ENCODE measurements around the gene JMJD7.
"Not testable (repeated sequence)": the region's sequence is repeated elsewhere in the genome, so short reads cannot be mapped to it uniquely, and the experiment has no call there.

Gene JMJD7

DNA sequence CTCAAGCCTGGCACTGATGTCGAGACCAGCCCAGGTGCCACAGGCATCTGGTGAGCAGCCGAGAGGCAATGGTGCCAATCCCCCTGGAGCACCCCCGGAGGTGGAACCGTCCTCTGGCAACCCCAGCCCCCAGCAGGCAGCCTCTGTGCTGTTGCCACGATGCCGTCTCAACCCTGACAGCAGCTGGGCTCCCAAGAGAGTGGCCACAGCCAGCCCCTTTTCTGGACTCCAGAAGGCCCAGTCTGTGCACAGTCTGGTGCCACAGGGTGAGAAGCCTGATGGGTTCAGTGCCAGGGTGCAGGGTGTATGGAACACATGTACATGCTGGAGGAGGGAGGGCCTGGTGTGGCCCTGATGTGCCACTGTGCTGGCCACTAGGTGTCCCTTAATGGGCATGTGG is 4.9 kb upstream of the JMJD7 start:
- DNase-seq (ENCODE audit: low spot score), result no peak

GRCh38 chr15:41823502-41823901 is 4.4 kb upstream of the JMJD7 start:
- no peak for DNase-seq (ENCODE audit: low spot score)

DNA sequence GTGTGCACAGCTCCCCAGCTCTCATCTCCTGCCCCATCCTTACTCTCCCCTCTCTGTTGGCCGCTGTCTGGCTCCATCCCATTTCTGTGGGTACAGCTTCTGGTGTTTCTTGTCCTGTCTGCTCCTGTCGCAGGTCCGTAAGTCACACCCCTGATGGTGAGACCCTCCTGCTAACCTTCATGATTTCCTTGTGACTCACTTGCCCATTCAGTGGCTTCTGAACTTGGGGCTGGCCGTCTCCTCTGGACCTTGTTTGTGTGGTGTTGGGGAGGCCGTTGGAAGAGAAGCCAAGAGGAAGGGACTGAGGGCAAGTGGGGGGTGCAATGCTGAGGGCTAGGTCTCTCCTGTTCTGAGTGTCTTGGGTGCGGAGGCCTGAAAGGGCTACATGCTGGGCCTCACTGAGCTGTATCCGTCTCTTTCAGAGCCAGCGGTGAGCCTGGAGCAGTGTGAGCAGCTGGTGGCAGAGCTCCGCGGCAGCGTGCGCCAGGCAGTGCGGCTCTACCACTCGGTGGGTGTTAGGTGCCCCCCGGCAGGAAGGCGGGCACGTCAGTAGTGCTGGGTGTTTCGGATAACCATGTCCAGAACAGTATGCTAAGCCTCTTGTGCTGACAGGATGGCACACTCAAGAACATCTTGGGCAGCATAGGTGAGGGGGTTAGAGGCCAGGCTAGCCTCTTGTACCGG is 3.7 kb upstream of the JMJD7 start:
- no peak for DNase-seq (ENCODE audit: low spot score)

GRCh38 chr15:41825145-41825544 is 2.7 kb upstream of the JMJD7 start:
- DNase-seq (ENCODE audit: low spot score), result no peak

- no peak for DNase-seq (ENCODE audit: low spot score)
These were observed 2.0 kb upstream of the JMJD7 start for GRCh38 chr15:41825572-41826535.

DNA sequence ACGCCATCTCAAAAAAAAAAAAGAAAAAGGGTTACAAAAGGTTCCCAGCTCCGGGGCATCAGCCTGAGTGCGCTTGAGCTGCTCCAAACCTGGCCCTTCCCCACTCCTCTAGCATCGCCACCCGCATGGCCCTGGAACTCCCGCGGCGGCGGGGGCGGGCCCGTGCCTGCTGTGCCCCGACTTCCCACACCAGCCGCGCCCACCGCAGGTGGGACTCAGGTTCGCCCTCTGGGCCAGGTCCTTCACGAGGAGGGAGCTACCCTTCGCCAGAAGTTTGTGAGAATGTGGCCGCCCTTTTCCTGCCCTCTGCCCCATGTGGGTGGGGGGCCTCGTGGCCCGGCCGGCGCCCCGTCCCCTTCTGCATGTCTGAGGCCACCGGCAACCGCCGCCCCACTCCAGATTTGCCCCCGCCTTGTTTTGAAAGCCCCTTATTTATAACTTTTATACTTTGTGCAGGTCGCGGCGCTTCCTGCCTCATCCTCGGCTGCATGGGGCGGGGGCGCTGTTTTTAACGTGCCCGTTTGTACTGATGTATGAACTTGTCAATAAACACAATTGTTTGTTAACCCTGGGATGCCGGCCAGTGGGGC is 507 bp upstream of the JMJD7 start:
- DNase-seq (ENCODE audit: low spot score), result peak; percentile 40

DNA sequence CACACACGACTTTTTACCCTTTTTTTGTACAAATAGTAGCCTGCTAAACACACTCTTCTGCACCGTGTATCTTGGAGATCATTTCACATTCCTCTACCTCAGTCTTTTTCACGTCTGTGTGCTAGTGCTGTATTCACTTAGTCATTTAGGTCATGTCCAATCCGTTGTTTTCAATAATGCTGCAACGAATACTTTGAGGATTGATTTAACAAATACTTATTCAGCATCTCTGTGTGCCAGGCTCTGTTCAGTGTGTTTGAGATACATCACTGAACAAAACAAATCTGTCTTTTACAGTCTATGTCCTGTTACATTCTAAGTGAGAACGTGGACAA is 882 bp downstream of the JMJD7 start:
- peak; percentile 23 for DNase-seq (ENCODE audit: low spot score)

DNA sequence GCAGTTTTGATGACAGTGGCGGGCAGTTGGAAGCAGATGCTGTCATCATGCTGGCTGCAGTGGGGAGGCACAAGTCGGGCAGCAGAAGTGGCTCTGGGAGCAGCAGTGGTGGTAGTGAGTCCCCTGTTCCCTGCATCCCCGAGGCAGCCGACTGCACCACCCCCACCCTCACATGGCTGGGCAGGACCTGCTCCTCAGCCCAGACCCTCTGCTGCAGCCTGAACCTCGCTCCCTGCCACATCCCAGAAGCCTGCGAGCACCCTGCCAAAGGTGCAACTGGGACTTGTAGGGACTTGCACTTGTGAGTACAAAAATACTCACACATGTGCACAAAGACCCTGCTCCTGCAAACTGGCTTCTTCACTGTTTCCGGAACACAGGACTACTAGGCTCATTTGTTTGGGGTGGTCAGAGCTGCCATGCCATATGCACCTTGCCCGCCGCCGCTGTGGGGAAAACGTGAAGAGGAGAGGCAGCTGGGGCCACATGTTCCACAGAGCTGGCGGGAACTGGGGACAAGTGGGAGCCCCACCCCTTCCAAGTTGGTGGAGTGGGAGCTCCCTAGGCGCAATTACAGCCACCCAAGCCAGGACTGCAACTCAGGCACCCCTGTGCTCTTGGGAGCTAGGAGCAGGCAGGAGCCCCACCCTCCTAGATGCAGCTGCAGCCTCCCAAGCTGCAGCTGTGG is 2.2 kb downstream of the JMJD7 start:
- DNase-seq (ENCODE audit: low spot score), result no peak

DNA sequence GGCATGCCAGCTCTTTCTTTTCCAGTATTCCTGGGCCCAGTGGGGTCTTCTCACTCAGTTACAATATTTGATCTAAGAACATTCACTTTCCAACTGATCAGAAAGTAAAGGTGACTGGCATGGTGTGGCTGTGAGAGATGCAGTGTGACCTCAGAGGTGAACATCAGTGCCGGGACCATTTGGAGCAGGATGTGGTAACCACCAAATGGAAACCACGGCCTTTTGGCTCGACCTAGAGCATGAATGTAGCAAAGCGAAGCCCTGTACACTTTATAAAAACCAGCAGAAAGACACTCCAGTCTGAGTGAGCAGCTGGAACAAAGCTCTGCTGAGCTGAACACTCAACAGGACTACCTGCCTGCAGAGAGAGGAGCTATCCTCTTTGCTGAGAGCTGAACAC is 3.4 kb downstream of the JMJD7 start:
- DNase-seq (ENCODE audit: low spot score), result not testable (repeated sequence)

DNA sequence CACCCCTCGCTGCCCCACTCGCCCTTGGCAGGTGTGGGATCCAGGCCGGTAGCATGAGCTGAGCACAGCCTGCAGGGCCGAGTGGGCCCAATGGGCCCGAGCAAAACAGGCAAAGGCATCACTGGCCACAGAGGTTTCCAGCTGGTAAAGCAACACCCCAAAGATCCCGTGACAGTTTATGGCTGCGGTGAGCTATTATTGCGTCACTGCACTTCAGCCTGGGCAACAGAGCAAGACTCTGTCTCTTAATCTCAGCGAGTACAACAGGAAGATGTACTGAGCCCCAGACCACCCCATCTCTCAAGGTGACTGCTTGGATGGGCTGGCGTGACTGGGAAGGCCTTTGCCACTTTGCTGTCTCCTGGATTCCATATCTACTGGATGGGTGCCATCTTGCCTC is 4.3 kb downstream of the JMJD7 start:
- DNase-seq (ENCODE audit: low spot score), result no peak

GRCh38 chr15:41832875-41833274 is 5.0 kb downstream of the JMJD7 start:
- DNase-seq (ENCODE audit: low spot score), result peak; percentile 26

GRCh38 chr15:41834096-41834495 is 6.2 kb downstream of the JMJD7 start:
- DNase-seq (ENCODE audit: low spot score), result no peak

DNA sequence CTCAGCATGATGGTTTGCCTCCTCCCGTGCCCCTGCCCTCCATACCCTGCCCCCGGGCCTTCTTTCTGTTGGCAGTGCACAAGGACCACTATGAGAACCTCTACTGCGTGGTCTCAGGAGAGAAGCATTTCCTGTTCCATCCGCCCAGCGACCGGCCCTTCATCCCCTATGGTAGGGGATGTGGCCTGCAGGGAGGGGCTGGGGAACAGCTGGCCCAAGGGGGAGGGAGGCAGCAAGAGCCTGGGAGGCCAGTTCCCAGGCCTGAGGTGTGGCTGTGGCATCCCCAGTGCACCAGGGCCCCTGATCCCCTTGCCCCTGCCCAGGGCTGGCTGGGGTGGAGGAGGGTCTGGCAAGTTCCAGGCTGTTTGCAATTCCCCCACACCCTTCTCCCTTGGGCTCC is 8.2 kb downstream of the JMJD7 start:
- DNase-seq (ENCODE audit: low spot score), result no peak

- no peak for DNase-seq (ENCODE audit: low spot score)
These were observed 9.0 kb downstream of the JMJD7 start for GRCh38 chr15:41836713-41837454.

- DNase-seq (ENCODE audit: low spot score), result no peak
These were observed 10.6 kb downstream of the JMJD7 start, which contains the start of gene PLA2G4B for GRCh38 chr15:41838400-41838897. Gene PLA2G4B, plus strand, starts transcription at chr15:41838847. Its CDS starts 67 bp downstream, at chr15:41838914.

DNA sequence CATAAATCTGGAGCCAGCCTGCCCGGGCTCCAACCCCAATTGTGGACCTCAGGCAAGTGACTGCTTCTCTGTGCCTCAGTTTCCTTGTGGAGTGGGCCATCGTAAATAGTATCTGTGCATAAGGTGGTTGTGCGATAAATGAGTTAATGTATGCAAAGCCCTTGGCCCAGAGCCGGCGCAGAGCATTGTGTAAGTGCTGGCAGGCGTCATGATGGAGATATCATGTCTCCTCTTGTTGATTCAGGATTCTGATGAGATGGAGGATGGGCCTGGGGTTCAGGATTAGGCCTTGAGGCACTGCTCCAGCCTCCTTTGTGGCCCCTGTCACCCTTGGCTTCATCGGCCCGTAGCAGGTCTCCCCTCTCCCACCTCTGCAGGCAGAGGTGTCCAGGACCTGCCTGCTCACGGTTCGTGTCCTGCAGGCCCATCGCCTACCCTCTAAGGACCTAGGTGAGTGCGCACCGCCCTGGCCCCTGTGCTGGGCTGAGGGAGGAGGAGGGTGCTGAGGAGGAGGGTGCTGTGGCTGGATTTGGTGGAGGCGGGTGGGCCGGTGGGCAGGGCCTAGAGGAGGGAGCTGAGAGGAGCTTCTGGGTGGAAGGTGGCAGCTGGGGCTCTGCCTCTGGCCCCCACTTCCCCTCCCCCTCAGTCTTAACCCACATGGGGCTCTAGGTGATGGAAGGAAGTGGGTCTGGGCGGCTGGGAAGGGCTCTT is 12.0 kb downstream of the JMJD7 start:
- DNase-seq (ENCODE audit: low spot score), result no peak

DNA sequence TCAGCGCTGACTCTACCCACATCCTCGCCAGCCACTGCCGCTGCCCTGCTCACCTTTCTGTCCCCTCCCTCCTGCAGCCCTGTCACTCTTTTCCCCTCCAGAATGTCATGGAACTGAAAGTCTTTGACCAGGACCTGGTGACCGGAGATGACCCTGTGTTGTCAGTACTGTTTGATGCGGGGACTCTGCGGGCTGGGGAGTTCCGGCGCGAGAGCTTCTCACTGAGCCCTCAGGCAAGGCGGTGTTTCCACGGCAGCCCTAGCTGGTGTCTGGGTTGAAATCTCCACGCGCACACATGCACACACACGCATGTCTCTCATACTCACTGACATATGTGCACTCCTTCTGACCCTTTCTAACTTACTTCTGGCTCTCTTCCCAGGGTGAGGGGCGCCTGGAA is 12.8 kb downstream of the JMJD7 start:
- no peak for DNase-seq (ENCODE audit: low spot score)

DNA sequence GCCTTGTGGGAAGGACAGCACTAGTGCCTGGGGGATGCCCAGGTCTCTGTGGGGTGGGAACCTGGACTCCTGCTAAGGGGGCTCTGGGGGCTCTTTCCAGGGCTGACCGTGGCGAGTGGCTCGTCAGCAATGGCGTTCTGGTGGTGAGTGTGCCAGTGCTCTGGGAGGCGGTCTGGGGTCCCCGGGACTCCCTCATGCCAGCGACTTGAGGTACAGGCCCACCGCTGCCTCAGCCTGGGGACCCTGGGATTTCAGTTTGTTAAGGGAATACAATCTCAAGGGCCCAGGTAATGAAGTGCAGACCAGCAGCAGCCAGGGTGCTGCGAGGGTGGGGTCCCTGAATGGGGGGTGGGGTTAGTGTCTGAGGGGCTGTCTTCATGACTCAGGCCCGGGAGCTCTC is 13.2 kb downstream of the JMJD7 start:
- DNase-seq (ENCODE audit: low spot score), result no peak

DNA sequence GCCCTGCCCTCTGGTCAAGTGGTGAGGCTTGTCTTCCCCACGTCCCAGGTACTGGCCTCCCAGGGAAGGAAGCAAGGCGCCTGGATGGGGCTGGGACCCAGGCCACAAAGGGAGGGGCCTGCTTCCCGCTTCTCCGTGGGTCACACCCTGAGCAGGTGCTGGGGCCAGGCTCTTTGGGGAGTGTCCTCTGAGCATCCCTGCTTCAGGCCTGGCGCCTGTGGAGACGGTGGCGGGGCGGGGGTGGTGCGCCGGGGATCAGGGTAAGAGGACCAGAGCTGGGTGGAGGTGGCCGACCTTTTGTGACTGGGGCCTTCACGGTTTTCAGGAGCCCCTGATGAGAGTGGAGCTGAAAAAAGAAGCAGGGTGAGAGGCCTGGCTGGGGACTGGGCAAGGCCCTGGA is 14.3 kb downstream of the JMJD7 start:
- DNase-seq (ENCODE audit: low spot score), result no peak

- no peak for DNase-seq (ENCODE audit: low spot score)
These were observed 15.7 kb downstream of the JMJD7 start for GRCh38 chr15:41843571-41843970.

GRCh38 chr15:41844814-41845213 is 16.9 kb downstream of the JMJD7 start:
- no peak for DNase-seq (ENCODE audit: low spot score)

All from NAMALWA (cell line).